ENCODE measurements around the gene PEBP1.

DNA sequence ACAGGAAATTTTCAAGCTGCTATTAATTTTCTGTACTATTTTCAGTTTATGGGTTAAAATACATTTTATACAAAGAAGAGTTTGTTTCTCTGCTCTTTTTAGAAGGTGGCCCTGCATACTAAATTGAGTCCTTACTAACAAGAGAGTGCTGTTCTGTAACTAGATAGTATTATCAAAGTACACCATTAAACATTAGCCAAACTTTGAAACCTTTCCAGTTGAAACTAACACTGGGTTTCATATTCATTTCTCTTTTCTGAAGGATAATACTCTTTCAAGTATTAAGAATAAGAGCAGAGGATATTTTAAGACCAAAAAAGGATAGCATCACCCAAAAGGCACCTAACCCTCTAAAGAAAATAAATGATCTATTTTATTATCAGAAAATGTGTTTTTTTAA, 47.2 kb downstream of the PEBP1 start:
- TF ChIP-seq, protein P1, sequence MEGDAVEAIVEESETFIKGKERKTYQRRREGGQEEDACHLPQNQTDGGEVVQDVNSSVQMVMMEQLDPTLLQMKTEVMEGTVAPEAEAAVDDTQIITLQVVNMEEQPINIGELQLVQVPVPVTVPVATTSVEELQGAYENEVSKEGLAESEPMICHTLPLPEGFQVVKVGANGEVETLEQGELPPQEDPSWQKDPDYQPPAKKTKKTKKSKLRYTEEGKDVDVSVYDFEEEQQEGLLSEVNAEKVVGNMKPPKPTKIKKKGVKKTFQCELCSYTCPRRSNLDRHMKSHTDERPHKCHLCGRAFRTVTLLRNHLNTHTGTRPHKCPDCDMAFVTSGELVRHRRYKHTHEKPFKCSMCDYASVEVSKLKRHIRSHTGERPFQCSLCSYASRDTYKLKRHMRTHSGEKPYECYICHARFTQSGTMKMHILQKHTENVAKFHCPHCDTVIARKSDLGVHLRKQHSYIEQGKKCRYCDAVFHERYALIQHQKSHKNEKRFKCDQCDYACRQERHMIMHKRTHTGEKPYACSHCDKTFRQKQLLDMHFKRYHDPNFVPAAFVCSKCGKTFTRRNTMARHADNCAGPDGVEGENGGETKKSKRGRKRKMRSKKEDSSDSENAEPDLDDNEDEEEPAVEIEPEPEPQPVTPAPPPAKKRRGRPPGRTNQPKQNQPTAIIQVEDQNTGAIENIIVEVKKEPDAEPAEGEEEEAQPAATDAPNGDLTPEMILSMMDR (IDR thresholded peaks at IDR 0.05; ENCODE audit: poor library complexity, severe bottlenecking) = no peak
- TF ChIP-seq EZH2 (IDR thresholded peaks at IDR 0.05; ENCODE audit: borderline replicate concordance, insufficient read depth, low read length, poor library complexity, severe bottlenecking) = no peak
- TF ChIP-seq, protein P2, sequence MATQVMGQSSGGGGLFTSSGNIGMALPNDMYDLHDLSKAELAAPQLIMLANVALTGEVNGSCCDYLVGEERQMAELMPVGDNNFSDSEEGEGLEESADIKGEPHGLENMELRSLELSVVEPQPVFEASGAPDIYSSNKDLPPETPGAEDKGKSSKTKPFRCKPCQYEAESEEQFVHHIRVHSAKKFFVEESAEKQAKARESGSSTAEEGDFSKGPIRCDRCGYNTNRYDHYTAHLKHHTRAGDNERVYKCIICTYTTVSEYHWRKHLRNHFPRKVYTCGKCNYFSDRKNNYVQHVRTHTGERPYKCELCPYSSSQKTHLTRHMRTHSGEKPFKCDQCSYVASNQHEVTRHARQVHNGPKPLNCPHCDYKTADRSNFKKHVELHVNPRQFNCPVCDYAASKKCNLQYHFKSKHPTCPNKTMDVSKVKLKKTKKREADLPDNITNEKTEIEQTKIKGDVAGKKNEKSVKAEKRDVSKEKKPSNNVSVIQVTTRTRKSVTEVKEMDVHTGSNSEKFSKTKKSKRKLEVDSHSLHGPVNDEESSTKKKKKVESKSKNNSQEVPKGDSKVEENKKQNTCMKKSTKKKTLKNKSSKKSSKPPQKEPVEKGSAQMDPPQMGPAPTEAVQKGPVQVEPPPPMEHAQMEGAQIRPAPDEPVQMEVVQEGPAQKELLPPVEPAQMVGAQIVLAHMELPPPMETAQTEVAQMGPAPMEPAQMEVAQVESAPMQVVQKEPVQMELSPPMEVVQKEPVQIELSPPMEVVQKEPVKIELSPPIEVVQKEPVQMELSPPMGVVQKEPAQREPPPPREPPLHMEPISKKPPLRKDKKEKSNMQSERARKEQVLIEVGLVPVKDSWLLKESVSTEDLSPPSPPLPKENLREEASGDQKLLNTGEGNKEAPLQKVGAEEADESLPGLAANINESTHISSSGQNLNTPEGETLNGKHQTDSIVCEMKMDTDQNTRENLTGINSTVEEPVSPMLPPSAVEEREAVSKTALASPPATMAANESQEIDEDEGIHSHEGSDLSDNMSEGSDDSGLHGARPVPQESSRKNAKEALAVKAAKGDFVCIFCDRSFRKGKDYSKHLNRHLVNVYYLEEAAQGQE (IDR thresholded peaks at IDR 0.05; ENCODE audit: borderline replicate concordance) = no peak
